HG02759 (cell line): ENCODE data around the gene VILL.
"Not testable (repeated sequence)": the region's sequence is repeated elsewhere in the genome, so short reads cannot be mapped to it uniquely, and the experiment has no call there.

ENCODE experiments used
- ATAC-seq: cut with Tn5 transposase; IDR thresholded peaks from one replicate; pipeline ENCODE4 v1.9.1; 2021; ENCODE audit warnings: mild to moderate bottlenecking, moderate library complexity; ENCODE audit not compliant: unreplicated experiment

Gene VILL

DNA sequence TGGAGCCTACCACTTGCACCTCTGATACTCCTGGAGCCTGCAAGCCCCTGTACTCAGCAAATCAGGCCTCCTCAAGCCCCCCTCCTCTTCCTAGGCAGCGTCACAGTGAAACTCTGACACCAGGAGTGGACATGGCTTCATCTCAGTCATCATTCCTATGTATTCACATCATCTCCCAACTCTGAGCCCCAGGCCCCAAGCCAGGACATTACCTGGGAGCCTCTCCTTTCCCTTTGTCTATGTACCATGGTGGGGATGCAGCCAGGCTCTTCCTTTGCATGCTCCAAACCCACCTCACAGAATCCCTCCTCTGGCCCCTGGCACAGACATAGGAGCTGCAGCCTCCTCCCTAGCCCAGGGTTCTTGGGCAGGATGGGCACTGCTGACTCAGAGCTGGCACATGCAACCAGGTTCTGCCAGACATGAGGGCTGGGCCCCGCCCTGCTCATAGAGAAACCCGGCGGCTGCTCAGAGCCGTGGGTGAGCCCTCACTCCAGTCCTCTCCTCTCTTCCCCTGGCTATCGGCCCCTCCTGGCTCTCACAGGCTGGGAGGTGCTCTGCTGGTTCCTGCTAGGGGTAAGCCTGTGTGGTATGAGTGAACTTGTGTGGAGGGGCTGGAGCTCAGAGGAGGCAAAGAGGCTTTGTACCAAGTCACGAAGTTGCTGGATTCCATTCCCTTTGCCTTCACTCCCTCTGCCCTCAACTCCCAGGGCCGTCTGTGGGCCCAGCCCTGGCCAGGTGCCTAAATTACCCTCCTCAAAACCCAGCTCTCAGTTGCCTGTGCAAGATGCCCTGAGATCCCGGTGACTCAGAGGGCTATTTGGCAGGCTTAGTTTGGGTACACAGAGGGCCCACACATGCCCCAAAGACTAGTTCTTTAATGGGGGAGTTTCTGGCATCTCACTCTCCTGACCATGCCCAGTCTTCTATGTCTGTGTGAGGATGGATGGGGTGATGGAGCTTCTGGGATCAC is 40.7 kb downstream of the VILL start:
- no peak for ATAC-seq

DNA sequence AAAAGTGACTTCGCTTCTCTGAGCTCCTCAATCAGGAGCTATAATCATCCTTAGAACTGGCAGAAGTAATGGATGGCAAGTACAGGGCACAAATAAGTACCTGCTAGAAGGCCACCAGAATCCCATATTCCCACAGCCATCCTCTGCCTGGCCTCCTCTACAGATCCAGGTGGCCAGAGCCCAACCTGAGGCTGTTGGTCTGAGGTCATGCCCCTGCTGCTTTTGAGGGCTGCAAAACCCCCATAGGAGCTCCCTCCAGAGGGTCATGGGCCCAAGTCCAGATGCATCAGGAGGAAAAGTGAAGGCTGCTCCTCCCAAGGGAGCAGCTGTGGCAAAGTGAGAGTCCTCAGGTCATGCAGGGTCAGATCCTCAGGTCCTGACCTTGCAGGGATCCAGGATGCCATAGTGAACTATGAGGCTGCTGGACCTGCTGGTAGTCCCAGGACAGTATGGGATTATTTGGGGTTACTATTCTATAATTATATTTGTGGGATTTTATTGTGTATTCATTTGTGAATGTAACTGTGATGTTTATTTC is 41.8 kb downstream of the VILL start:
- no peak for ATAC-seq

DNA sequence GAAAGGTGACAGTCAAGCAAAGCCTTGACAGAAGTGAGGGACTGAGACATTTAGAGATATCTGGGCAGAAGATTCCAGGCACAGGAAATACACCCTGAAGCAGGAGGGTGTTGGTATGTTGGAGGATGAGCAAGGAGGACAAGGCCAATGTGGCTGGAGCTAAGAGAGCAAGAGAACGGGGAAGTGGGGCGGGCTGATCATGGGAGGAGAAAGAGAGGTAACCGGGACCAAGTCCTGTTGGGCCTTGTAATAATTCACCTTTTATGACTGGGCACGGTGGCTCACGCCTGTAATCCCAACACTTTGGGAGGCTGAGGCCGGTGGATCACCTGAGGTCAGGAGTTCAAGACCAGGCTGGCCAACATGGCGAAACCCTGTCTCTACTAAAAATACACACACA is 43.0 kb downstream of the VILL start:
- ATAC-seq: not testable (repeated sequence)

DNA sequence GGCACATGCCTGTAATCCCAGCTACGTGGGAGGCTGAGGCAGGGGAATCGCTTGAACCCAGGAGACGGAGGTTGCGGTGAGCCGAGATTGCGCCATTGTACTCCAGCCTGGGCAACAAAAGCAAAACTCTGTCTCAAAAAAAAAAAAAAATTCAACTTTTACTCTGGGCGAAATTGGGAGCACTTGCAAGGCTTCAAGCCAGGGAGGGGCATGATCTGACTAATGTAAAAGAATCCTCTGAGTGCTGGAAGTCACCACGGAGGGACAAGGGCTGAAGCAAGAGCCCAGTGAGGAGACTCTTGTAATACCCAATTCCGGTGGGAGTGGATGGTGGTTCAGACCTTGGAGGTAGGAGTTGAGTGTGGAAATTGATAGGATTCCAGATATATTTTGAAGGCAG is 43.7 kb downstream of the VILL start:
- ATAC-seq: not testable (repeated sequence)

- no peak for ATAC-seq
Observed at GRCh38 chr3:38036286-38036685, 45.7 kb downstream of the VILL start.

DNA sequence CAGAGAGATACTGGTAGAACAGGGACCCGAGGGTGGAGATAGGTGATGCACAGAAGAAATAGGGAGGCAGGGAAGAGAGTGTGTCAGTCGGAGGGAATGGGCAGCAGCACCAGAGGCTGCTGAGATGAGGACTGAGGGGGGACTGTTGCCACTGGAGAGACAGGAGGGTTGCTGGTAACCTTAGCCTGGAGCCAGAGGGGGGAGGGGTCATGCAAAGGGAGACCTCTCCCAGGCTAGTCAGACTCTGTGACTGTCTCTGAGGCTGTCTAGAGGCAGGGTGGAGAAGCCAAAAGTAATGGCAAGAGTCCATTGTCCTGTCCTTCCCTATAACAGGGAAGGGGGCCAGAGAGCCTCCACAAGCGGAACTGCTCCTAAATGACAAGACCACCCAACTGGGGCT is 46.3 kb downstream of the VILL start:
- no peak for ATAC-seq

DNA sequence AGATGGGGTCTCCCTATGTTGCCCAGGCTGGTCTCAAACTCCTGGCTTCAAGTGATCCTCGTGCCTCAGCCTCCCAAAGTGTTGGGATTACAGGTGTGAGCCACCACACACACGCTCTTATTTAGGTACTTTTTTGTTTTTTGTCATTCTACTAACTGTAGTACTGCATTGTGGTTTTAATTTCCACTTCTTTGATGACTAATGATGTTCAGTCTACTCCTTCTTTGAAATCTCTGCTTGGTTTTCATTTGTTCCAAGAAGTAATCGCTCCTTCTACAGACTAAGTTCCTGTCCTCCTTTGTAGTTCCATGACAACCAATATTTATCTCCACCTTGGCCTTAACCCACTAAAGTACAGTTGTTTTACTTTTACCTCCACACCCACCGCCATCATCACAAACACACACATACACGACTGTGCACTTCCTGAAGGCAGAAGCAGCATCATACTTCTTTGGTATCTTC is 47.9 kb downstream of the VILL start:
- no peak for ATAC-seq

- ATAC-seq: peak; percentile 90
Observed at GRCh38 chr3:38039101-38039898, 48.7 kb downstream of the VILL start, which contains the start of gene DLEC1. TSS of gene DLEC1 (plus strand) at chr3:38039208. CDS start at chr3:38039226, 18 bp downstream.

DNA sequence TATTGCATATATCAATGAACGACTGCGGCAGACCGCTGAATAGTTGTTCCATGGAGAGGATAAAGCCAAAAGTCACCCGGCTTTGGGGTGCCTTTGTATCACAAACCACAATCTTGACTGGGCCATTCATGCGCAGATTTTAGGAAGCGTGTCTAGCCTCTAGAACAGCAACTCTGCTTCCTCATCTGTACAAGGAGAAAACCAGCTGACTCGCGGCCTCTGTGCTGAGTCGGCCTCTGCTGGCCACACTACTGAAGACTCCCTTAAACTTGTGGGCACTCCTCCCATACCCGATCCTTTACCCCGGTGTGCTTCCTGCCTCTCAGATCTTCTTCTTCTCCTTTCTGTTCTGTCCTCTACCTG is 49.3 kb downstream of the VILL start:
- ATAC-seq: peak; percentile 46

- no peak for ATAC-seq
Observed at GRCh38 chr3:38040401-38040800, 49.8 kb downstream of the VILL start.

GRCh38 chr3:38043486-38043885 is 52.9 kb downstream of the VILL start:
- ATAC-seq: no peak

- no peak for ATAC-seq
Observed at GRCh38 chr3:38046027-38046426, 55.4 kb downstream of the VILL start.

- no peak for ATAC-seq
Observed at GRCh38 chr3:38046821-38047220, 56.2 kb downstream of the VILL start.

DNA sequence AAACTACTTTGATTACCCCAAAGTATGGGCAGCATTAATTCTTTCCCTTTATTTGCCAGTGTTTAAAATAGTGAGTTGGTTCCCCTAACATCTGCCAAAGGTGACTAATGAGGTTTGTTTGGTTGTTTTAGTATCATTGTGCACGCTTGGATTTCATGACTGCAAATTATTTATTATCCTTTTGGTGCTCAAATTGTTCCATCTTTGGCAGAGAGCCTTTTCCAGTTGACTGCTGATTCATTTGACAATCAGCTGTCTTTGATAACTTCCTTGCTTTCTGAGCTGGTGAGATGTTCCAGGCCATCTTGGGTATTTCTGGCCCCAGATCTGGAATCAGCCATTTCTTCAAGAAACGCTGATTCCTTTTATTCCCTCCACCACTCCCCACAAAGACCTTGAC is 57.3 kb downstream of the VILL start:
- ATAC-seq: no peak

- no peak for ATAC-seq
Observed at GRCh38 chr3:38049358-38050126, 59.0 kb downstream of the VILL start.

GRCh38 chr3:38051131-38051530 is 60.5 kb downstream of the VILL start:
- no peak for ATAC-seq

DNA sequence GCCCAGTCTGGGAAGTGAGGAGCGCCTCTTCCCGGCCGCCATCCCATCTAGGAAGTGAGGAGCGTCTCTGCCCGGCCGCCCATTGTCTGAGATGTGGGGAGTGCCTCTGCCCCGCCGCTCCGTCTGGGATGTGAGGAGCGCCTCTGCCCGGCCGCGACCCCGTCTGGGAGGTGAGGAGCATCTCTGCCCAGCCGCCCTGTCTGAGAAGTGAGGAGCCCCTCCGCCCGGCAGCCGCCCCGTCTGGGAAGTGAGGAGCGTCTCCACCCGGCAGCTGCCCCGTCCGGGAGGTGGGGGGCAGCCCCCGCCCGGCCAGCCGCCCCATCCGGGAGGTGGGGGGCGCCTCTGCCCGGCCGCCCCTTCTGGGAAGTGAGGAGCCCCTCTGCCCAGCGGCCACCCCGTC is 62.7 kb downstream of the VILL start:
- ATAC-seq: not testable (repeated sequence)

DNA sequence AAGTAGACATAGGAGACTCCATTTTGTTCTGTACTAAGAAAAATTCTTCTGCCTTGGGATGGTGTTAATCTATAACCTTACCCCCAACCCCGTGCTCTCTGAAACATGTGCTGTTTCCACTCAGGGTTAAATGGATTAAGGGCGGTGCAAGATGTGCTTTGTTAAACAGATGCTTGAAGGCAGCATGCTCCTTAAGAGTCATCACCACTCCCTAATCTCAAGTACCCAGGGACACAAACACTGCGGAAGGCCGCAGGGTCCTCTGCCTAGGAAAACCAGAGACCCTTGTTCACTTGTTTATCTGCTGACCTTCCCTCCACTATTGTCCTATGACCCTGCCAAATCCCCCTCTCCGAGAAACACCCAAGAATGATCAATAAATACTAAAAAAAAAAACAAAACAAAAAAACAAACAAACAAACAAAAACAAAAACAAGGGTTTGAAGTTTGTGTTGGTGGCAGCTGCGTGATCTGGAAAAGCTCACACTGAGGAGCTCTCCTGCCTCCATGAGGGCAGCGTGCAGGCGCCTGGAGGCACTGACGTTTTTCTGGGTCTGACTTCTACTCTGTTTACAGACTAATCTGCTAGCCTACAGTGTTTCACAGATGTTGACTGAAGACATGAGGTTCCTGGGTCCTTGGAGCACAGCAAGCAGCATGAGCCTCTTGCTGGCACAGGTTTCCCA is 63.4 kb downstream of the VILL start:
- ATAC-seq: not testable (repeated sequence)

- no peak for ATAC-seq
Observed at GRCh38 chr3:38054499-38055001, 64.0 kb downstream of the VILL start.
